HepG2 (cell line): Measurements from ENCODE around the gene IL17RA. TPM values are rescaled to one million over a fixed set of nuclear protein-coding genes. Genes with fewer than 3 reads are reported as not detected.

Experiments
- ASH2L ChIP-seq: fragments of 300-600, 200-600 bp; sonication (generic); IDR thresholded peaks from 2 replicates; pipeline ENCODE4 v1.7.0; 2017; ENCODE audit warnings: low read depth, mild to moderate bottlenecking, moderate library complexity, mixed read lengths, low read length; ENCODE audit not compliant: insufficient read length
- CCDC6 ChIP-seq: sonication (generic); formaldehyde crosslinking; IDR thresholded peaks from 2 replicates; pipeline ENCODE4 v1.8.1; 2022; ENCODE audit warnings: mild to moderate bottlenecking, missing genetic modification reagents, moderate library complexity
- GABPB1 ChIP-seq: IDR thresholded peaks from 2 replicates; pipeline ENCODE4 v1.6.1; 2016; ENCODE audit warnings: mild to moderate bottlenecking, missing genetic modification reagents, moderate library complexity, missing compliant biosample characterization
- JUND ChIP-seq: sonication (generic); formaldehyde crosslinking; IDR thresholded peaks from 2 replicates; pipeline ENCODE4 v1.8.0; 2022; ENCODE audit warnings: mild to moderate bottlenecking, missing genetic modification reagents
- PHF21A ChIP-seq: sonication (generic); formaldehyde crosslinking; IDR thresholded peaks from 2 replicates; pipeline ENCODE4 v1.5.0; 2020; ENCODE audit warnings: mild to moderate bottlenecking, missing genetic modification reagents
- RAD21 ChIP-seq: fragments of 450-650 bp; formaldehyde crosslinking; IDR thresholded peaks from 2 replicates; pipeline ENCODE4 v1.5.0; 2020; ENCODE audit warnings: mild to moderate bottlenecking
- SIX1 ChIP-seq: sonication (generic); formaldehyde crosslinking; IDR thresholded peaks from 2 replicates; pipeline ENCODE4 v1.4.0; 2020; ENCODE audit warnings: missing genetic modification reagents, borderline replicate concordance
- SP140L ChIP-seq: sonication (generic); formaldehyde crosslinking; IDR thresholded peaks from 2 replicates; pipeline ENCODE4 v1.4.0; 2020; ENCODE audit warnings: missing genetic modification reagents, borderline replicate concordance
- SP4 ChIP-seq: sonication (generic); formaldehyde crosslinking; IDR thresholded peaks from 2 replicates; pipeline ENCODE4 v1.8.1; 2023; ENCODE audit warnings: mild to moderate bottlenecking, missing genetic modification reagents
- ZMYM4 ChIP-seq: sonication (generic); formaldehyde crosslinking; IDR thresholded peaks from 2 replicates; pipeline ENCODE4 v1.8.1; 2023; ENCODE audit warnings: mild to moderate bottlenecking, missing genetic modification reagents
- ZNF263 ChIP-seq: sonication (generic); formaldehyde crosslinking; IDR thresholded peaks from 2 replicates; pipeline ENCODE4 v1.4.0; 2020; ENCODE audit warnings: missing genetic modification reagents
- ZNF484 ChIP-seq: sonication (generic); formaldehyde crosslinking; IDR thresholded peaks from 2 replicates; pipeline ENCODE4 v1.5.1; 2020; ENCODE audit warnings: mild to moderate bottlenecking, low read depth, missing genetic modification reagents, borderline replicate concordance
- ZNF563 ChIP-seq: sonication (generic); formaldehyde crosslinking; IDR thresholded peaks from 2 replicates; pipeline ENCODE4 v1.8.0; 2022; ENCODE audit warnings: mild to moderate bottlenecking, moderate library complexity, missing genetic modification reagents
- ZNF576 ChIP-seq: sonication (generic); formaldehyde crosslinking; IDR thresholded peaks from 2 replicates; pipeline ENCODE4 v1.4.0; 2020; ENCODE audit warnings: mild to moderate bottlenecking, missing genetic modification reagents
- ZNF780A ChIP-seq: sonication (generic); formaldehyde crosslinking; IDR thresholded peaks from 2 replicates; pipeline ENCODE4 v1.8.0; 2022; ENCODE audit warnings: mild to moderate bottlenecking, missing genetic modification reagents, moderate library complexity
- polyA plus RNA-seq, 8 experiments: library from polyadenylated mRNA; depleted of rRNA in 3 of 8; stranded (reverse) in 7 of 8; unstranded in 1 of 8; fragments of >200 nt; fragmentation: Illumina TruSeq in 4 of 8; extraction: Trizol in 4 of 8; gene quantifications; 2 replicates each; pipeline versions ENCODE4 v1.2.1 to v1.2.3, GENCODE V29; 2011 to 2016; ENCODE audit warnings: low read depth in 4 of 8, missing spikeins in 1 of 8, mixed read lengths in 1 of 8; ENCODE audit not compliant: insufficient read depth in 1 of 8
- total RNA-seq, 5 experiments: library from RNA; depleted of rRNA; stranded (reverse); fragments of >200 nt; fragmentation: Illumina TruSeq; extraction: Trizol; gene quantifications; 2 replicates each; pipeline ENCODE4 v1.2.3, GENCODE V29; 2016; ENCODE audit warnings: low read depth in 1 of 5
- TF ChIP-seq, protein P1 (sequence below): sonication (generic); formaldehyde crosslinking; IDR thresholded peaks from 2 replicates; pipeline ENCODE4 v1.4.0; 2020; ENCODE audit warnings: mild to moderate bottlenecking, missing genetic modification reagents
- TF ChIP-seq, protein P2 (sequence below): sonication (generic); formaldehyde crosslinking; conservative IDR thresholded peaks from 2 replicates; pipeline ENCODE4 v1.4.0; 2020; ENCODE audit warnings: missing genetic modification reagents
- TF ChIP-seq, protein P3 (sequence below): sonication (generic); formaldehyde crosslinking; IDR thresholded peaks from 2 replicates; pipeline ENCODE4 v1.5.0; 2020; ENCODE audit warnings: missing genetic modification reagents
- TF ChIP-seq, protein P4 (sequence below): sonication (generic); formaldehyde crosslinking; conservative IDR thresholded peaks from 2 replicates; pipeline ENCODE4 v1.5.0; 2020; ENCODE audit warnings: missing genetic modification reagents
- TF ChIP-seq, protein P5 (sequence below): sonication (generic); formaldehyde crosslinking; IDR thresholded peaks from 2 replicates; pipeline ENCODE4 v1.5.0; 2020; ENCODE audit warnings: missing genetic modification reagents

Gene IL17RA
- total and polyA plus RNA-seq, 2 of the 13 experiments (the other 11 are each of a cell fraction or from before 2014, with no cell fraction given): 2.5 to 8.2 TPM

DNA sequence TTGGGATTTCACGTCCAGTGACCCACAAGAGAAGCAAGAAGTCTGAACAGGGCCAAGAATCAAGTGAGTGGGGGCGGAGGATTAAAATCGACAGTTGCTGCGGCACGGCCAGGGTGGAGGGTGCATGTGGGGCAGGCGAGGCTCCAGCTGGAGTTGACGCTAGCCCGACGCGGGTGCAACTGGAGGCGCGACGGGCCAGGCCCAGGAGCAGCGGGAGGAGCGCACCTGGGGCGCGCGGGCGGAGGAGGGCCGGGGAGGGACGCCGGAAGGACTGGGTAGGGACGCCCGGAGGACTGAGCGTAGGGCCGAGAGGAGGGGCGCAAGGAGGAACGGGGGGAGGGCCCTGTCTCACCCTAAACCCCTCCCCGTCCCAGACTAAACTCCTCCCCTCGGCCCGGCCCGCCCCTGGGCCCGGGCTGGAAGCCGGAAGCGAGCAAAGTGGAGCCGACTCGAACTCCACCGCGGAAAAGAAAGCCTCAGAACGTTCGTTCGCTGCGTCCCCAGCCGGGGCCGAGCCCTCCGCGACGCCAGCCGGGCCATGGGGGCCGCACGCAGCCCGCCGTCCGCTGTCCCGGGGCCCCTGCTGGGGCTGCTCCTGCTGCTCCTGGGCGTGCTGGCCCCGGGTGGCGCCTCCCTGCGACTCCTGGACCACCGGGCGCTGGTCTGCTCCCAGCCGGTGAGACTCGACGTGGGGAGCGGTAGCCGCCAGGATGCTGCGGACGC lies at the start of gene IL17RA (continued):
- TF ChIP-seq, protein P1, sequence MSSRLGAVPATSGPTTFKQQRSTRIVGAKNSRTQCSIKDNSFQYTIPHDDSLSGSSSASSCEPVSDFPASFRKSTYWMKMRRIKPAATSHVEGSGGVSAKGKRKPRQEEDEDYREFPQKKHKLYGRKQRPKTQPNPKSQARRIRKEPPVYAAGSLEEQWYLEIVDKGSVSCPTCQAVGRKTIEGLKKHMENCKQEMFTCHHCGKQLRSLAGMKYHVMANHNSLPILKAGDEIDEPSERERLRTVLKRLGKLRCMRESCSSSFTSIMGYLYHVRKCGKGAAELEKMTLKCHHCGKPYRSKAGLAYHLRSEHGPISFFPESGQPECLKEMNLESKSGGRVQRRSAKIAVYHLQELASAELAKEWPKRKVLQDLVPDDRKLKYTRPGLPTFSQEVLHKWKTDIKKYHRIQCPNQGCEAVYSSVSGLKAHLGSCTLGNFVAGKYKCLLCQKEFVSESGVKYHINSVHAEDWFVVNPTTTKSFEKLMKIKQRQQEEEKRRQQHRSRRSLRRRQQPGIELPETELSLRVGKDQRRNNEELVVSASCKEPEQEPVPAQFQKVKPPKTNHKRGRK: no peak
- TF ChIP-seq ZNF576 (CRISPR knock-in tag): no peak
- TF ChIP-seq RAD21 (CRISPR knock-in tag): 0 out of 2 replicates have a peak, but pooled peaks have one; percentile 14
- TF ChIP-seq, protein P2, sequence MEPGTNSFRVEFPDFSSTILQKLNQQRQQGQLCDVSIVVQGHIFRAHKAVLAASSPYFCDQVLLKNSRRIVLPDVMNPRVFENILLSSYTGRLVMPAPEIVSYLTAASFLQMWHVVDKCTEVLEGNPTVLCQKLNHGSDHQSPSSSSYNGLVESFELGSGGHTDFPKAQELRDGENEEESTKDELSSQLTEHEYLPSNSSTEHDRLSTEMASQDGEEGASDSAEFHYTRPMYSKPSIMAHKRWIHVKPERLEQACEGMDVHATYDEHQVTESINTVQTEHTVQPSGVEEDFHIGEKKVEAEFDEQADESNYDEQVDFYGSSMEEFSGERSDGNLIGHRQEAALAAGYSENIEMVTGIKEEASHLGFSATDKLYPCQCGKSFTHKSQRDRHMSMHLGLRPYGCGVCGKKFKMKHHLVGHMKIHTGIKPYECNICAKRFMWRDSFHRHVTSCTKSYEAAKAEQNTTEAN (CRISPR knock-in tag): peak; percentile 31; the same call in 1 of the 2 replicates
- TF ChIP-seq GABPB1 (CRISPR knock-in tag): peak; percentile 86; the same call in 1 of the 2 replicates
- 0 out of 2 replicates have a peak, but pooled peaks have one; percentile 36 for TF ChIP-seq PHF21A (CRISPR knock-in tag)
- TF ChIP-seq ZMYM4 (CRISPR knock-in tag): peak; percentile 39; the same call in 1 of the 2 replicates
- TF ChIP-seq ZNF563: peak; percentile 42; the same call in 1 of the 2 replicates
- TF ChIP-seq ZNF780A (CRISPR knock-in tag): no peak
- peak; percentile 45 for TF ChIP-seq ASH2L
- TF ChIP-seq, protein P3, sequence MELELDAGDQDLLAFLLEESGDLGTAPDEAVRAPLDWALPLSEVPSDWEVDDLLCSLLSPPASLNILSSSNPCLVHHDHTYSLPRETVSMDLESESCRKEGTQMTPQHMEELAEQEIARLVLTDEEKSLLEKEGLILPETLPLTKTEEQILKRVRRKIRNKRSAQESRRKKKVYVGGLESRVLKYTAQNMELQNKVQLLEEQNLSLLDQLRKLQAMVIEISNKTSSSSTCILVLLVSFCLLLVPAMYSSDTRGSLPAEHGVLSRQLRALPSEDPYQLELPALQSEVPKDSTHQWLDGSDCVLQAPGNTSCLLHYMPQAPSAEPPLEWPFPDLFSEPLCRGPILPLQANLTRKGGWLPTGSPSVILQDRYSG: no peak
- no peak for TF ChIP-seq JUND
- TF ChIP-seq CCDC6 (CRISPR knock-in tag): peak; percentile 42; the same call in 1 of the 2 replicates
- TF ChIP-seq, protein P4, sequence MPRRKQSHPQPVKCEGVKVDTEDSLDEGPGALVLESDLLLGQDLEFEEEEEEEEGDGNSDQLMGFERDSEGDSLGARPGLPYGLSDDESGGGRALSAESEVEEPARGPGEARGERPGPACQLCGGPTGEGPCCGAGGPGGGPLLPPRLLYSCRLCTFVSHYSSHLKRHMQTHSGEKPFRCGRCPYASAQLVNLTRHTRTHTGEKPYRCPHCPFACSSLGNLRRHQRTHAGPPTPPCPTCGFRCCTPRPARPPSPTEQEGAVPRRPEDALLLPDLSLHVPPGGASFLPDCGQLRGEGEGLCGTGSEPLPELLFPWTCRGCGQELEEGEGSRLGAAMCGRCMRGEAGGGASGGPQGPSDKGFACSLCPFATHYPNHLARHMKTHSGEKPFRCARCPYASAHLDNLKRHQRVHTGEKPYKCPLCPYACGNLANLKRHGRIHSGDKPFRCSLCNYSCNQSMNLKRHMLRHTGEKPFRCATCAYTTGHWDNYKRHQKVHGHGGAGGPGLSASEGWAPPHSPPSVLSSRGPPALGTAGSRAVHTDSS (CRISPR knock-in tag): no peak
- no peak for TF ChIP-seq SP140L (CRISPR knock-in tag)
- TF ChIP-seq, protein P5, sequence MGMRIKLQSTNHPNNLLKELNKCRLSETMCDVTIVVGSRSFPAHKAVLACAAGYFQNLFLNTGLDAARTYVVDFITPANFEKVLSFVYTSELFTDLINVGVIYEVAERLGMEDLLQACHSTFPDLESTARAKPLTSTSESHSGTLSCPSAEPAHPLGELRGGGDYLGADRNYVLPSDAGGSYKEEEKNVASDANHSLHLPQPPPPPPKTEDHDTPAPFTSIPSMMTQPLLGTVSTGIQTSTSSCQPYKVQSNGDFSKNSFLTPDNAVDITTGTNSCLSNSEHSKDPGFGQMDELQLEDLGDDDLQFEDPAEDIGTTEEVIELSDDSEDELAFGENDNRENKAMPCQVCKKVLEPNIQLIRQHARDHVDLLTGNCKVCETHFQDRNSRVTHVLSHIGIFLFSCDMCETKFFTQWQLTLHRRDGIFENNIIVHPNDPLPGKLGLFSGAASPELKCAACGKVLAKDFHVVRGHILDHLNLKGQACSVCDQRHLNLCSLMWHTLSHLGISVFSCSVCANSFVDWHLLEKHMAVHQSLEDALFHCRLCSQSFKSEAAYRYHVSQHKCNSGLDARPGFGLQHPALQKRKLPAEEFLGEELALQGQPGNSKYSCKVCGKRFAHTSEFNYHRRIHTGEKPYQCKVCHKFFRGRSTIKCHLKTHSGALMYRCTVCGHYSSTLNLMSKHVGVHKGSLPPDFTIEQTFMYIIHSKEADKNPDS: no peak
- TF ChIP-seq SP4 (CRISPR knock-in tag): peak; percentile 76
- peak; percentile 95 for TF ChIP-seq ZNF263 (CRISPR knock-in tag)
- TF ChIP-seq ZNF484 (CRISPR knock-in tag): no peak
- no peak for TF ChIP-seq SIX1 (CRISPR knock-in tag)
